Colonic mucosa (tissue), 4 donors: ENCODE results near the gene FGD5. TPM values are rescaled to one million over a fixed set of nuclear protein-coding genes. Genes with fewer than 3 reads are reported as not detected.

Experiments used
- DNase-seq: peaks from one replicate; pipeline ENCODE4 v3.0.0-alpha.2; 2020
- H3K27ac ChIP-seq: fragments of 200-600 bp; one replicate; pipeline ENCODE4 v1.8.0; 2021
- H3K27me3 ChIP-seq: fragments of 200-600 bp; one replicate; pipeline ENCODE4 v1.8.0; 2021
- H3K36me3 ChIP-seq: fragments of 200-600 bp; one replicate; pipeline ENCODE4 v1.8.0; 2021
- H3K4me1 ChIP-seq: fragments of 200-600 bp; one replicate; pipeline ENCODE4 v1.8.0; 2021; ENCODE audit warnings: mild to moderate bottlenecking
- H3K4me3 ChIP-seq: fragments of 200-600 bp; one replicate; pipeline ENCODE4 v1.8.0; 2021
- H3K9ac ChIP-seq, 2 donors: one replicate each; pipeline ENCODE4 v1.7.0; 2013; ENCODE audit warnings: control low read depth in 2 of 2, low read depth in 2 of 2, low read length in 2 of 2
- H3K9me3 ChIP-seq: fragments of 200-600 bp; one replicate; pipeline ENCODE4 v1.8.0; 2021
- CTCF ChIP-seq: fragments of 200-600 bp; IDR thresholded peaks from one replicate; pipeline ENCODE4 v1.8.0; 2022; ENCODE audit warnings: antibody characterized with exemption, mild to moderate bottlenecking
- intact Hi-C: fragments of 100-400 bp; cut with DNase I; formaldehyde crosslinking; loops from one replicate; pipeline ENCODE4 v1.14.1; 2022
- total RNA-seq, 2 donors: library from RNA; stranded (reverse); fragmentation: NEBNext Ultra II Directional in 1 of 2; extraction: Animal tissue kit (Norgen Biotek cat#: 25700) in 1 of 2; gene quantifications; one replicate each; pipeline ENCODE4 v1.2.1, GENCODE V29; 2021
- donor health status: healthy.
- donor health status: DM: no; HTN: no; CAD: no.
- donor health status: DM: no; HTN: no; CAD: no.

FGD5 gene
- total RNA-seq, 2 donors from 2014 or later = 4.4 to 8.7 TPM

GRCh38 chr3:14785207-14786155, 33.3 kb upstream of the FGD5 start:
- no peak overlapping the region for H3K9ac ChIP-seq
- intact Hi-C loops = loop anchor here (10.0 kb wide), 1 partner anchor 271 kb away; no protein-coding TSS in a partner anchor
- TF ChIP-seq CTCF = no peak
- H3K27me3 ChIP-seq = no peaks in the 10 kb centered on the region
- H3K36me3 ChIP-seq = no peaks in the 10 kb centered on the region
- H3K4me1 ChIP-seq = no peaks in the 10 kb centered on the region
- H3K9me3 ChIP-seq = no peaks in the 10 kb centered on the region
- no peak overlapping the region for H3K4me3 ChIP-seq
- no peak overlapping the region for H3K27ac ChIP-seq
- DNase-seq = no peak

- Histone ChIP-seq H3K4me3 (no peak overlapping the region), H3K9ac (no peak overlapping the region), H3K36me3 (no peaks in the 10 kb centered on the region), H3K27ac (no peak overlapping the region), H3K4me1 (no peaks in the 10 kb centered on the region), H3K9me3 (no peaks in the 10 kb centered on the region), H3K27me3 (no peaks in the 10 kb centered on the region)
- TF ChIP-seq CTCF = no peak
- intact Hi-C loops = loop anchor here (10.0 kb wide), 1 partner anchor 272 kb away; no protein-coding TSS in a partner anchor
- no peak for DNase-seq
Observed at GRCh38 chr3:14786369-14786768, 32.4 kb upstream of the FGD5 start.

GRCh38 chr3:14787630-14788029, 31.1 kb upstream of the FGD5 start:
- Histone ChIP-seq H3K4me3 (no peak overlapping the region), H3K9me3 (no peaks in the 10 kb centered on the region), H3K27me3 (no peaks in the 10 kb centered on the region), H3K27ac (no peak overlapping the region), H3K9ac (no peak overlapping the region), H3K36me3 (no peaks in the 10 kb centered on the region), H3K4me1 (no peaks in the 10 kb centered on the region)
- TF ChIP-seq CTCF = no peak
- no peak for DNase-seq
- intact Hi-C loops = loop anchor here (10.0 kb wide), 1 partner anchor 273 kb away; no protein-coding TSS in a partner anchor

- no peak for TF ChIP-seq CTCF
- Histone ChIP-seq H3K9me3 (no peaks in the 10 kb centered on the region), H3K4me3 (no peak overlapping the region), H3K27ac (no peak overlapping the region), H3K9ac (no peak overlapping the region), H3K36me3 (no peaks in the 10 kb centered on the region), H3K27me3 (no peaks in the 10 kb centered on the region), H3K4me1 (no peaks in the 10 kb centered on the region)
- DNase-seq = no peak
- intact Hi-C loops = loop anchor here (10.0 kb wide), 1 partner anchor 274 kb away; no protein-coding TSS in a partner anchor
Observed at GRCh38 chr3:14788644-14789043, 30.1 kb upstream of the FGD5 start.

GRCh38 chr3:14789221-14789620, 29.5 kb upstream of the FGD5 start:
- Histone ChIP-seq H3K27me3 (no peaks in the 10 kb centered on the region), H3K27ac (no peak overlapping the region), H3K4me1 (no peaks in the 10 kb centered on the region), H3K9me3 (no peaks in the 10 kb centered on the region), H3K4me3 (no peak overlapping the region), H3K36me3 (no peaks in the 10 kb centered on the region), H3K9ac (no peak overlapping the region)
- no peak for DNase-seq
- no peak for TF ChIP-seq CTCF
- intact Hi-C loops = loop anchor here (10.0 kb wide), 1 partner anchor 274 kb away; no protein-coding TSS in a partner anchor
